H9 (cell line): Measurements from ENCODE around the gene EFTUD2. TPM values are rescaled to one million over a fixed set of nuclear protein-coding genes. Genes with fewer than 3 reads are reported as not detected.

Source experiments
- DNase-seq: peaks from one replicate; pipeline ENCODE4 v3.0.0-alpha.2; 2017
- H2AFZ ChIP-seq: one replicate; pipeline ENCODE4 v1.6.1; 2013; ENCODE audit warnings: mild to moderate bottlenecking, low read length, control low read depth, moderate library complexity
- H2AK5ac ChIP-seq: 2 replicates; pipeline ENCODE4 v1.6.1; 2013; ENCODE audit warnings: low read length, control low read depth, mixed read lengths; ENCODE audit not compliant: insufficient read length
- H2BK120ac ChIP-seq: one replicate; pipeline ENCODE4 v1.6.1; 2013; ENCODE audit warnings: low read depth, mild to moderate bottlenecking, low read length, control low read depth, inconsistent platforms; ENCODE audit not compliant: poor library complexity, severe bottlenecking
- H2BK12ac ChIP-seq: 2 replicates; pipeline ENCODE4 v1.6.1; 2013; ENCODE audit warnings: low read length, control low read depth, mixed read lengths, low read depth; ENCODE audit not compliant: insufficient read length
- H2BK15ac ChIP-seq: 2 replicates; pipeline ENCODE4 v1.6.1; 2013; ENCODE audit warnings: low read depth, low read length, control low read depth
- H2BK20ac ChIP-seq: one replicate; pipeline ENCODE4 v1.6.1; 2013; ENCODE audit warnings: low read depth, mild to moderate bottlenecking, low read length, control low read depth, inconsistent platforms; ENCODE audit not compliant: poor library complexity, severe bottlenecking
- H2BK5ac ChIP-seq: 2 replicates; pipeline ENCODE4 v1.6.1; 2013; ENCODE audit warnings: low read length, control low read depth, mixed read lengths; ENCODE audit not compliant: insufficient read length
- H3K14ac ChIP-seq: 2 replicates; pipeline ENCODE4 v1.6.1; 2013; ENCODE audit warnings: low read length, control low read depth; ENCODE audit not compliant: insufficient read depth
- H3K18ac ChIP-seq: 2 replicates; pipeline ENCODE4 v1.6.1; 2013; ENCODE audit warnings: low read depth, mild to moderate bottlenecking, mixed read lengths, low read length, control low read depth; ENCODE audit not compliant: insufficient read length
- H3K23ac ChIP-seq: 2 replicates; pipeline ENCODE4 v1.6.1; 2013; ENCODE audit warnings: low read length, control low read depth, mixed read lengths, low read depth; ENCODE audit not compliant: insufficient read length
- H3K23me2 ChIP-seq: 2 replicates; pipeline ENCODE4 v1.6.1; 2013; ENCODE audit warnings: low read depth, mild to moderate bottlenecking, mixed read lengths, low read length, control low read depth; ENCODE audit not compliant: insufficient read length, poor library complexity, severe bottlenecking
- H3K27ac ChIP-seq: 2 replicates; pipeline ENCODE4 v1.5.1; 2013; ENCODE audit warnings: low read length, control low read depth, mixed read lengths, low read depth; ENCODE audit not compliant: insufficient read length
- H3K27me3 ChIP-seq: 2 replicates; pipeline ENCODE4 v1.6.1; 2013; ENCODE audit warnings: low read length, control low read depth, inconsistent platforms; ENCODE audit not compliant: insufficient read depth
- H3K4ac ChIP-seq: 2 replicates; pipeline ENCODE4 v1.6.1; 2013; ENCODE audit warnings: low read depth, mild to moderate bottlenecking, control low read depth, inconsistent platforms, low read length, moderate library complexity
- H3K4me1 ChIP-seq: 2 replicates; pipeline ENCODE4 v1.6.1; 2013; ENCODE audit warnings: low read length, control low read depth, inconsistent platforms; ENCODE audit not compliant: insufficient read depth
- H3K4me2 ChIP-seq: 2 replicates; pipeline ENCODE4 v1.6.1; 2013; ENCODE audit warnings: low read length, control low read depth, mixed read lengths; ENCODE audit not compliant: insufficient read length, insufficient read depth
- H3K56ac ChIP-seq: 2 replicates; pipeline ENCODE4 v1.6.1; 2013; ENCODE audit warnings: low read depth, mild to moderate bottlenecking, mixed read lengths, low read length, control low read depth; ENCODE audit not compliant: insufficient read length
- H3K79me1 ChIP-seq: 2 replicates; pipeline ENCODE4 v1.6.1; 2013; ENCODE audit warnings: low read depth, mild to moderate bottlenecking, moderate library complexity, low read length, control low read depth, inconsistent platforms; ENCODE audit not compliant: insufficient read depth, poor library complexity, severe bottlenecking
- H3K79me2 ChIP-seq: 2 replicates; pipeline ENCODE4 v1.6.1; 2013; ENCODE audit warnings: low read length, control low read depth, inconsistent platforms; ENCODE audit not compliant: insufficient read depth
- H3K9ac ChIP-seq: 2 replicates; pipeline ENCODE4 v1.6.1; 2013; ENCODE audit warnings: low read length, control low read depth, mixed read lengths; ENCODE audit not compliant: insufficient read length; ENCODE audit errors: extremely low read depth
- H3K9me3 ChIP-seq: one replicate; pipeline ENCODE4 v1.6.1; 2013; ENCODE audit warnings: low read depth, low read length, inconsistent platforms; ENCODE audit not compliant: control insufficient read depth
- H3T11ph ChIP-seq: one replicate; pipeline ENCODE4 v1.6.1; 2013; ENCODE audit warnings: mild to moderate bottlenecking, low read length, control low read depth, inconsistent platforms
- H4K20me1 ChIP-seq: one replicate; pipeline ENCODE4 v1.6.1; 2013; ENCODE audit not compliant: control insufficient read depth, insufficient read length, insufficient read depth
- H4K5ac ChIP-seq: 2 replicates; pipeline ENCODE4 v1.6.1; 2013; ENCODE audit warnings: low read depth, mild to moderate bottlenecking, mixed read lengths, low read length, control low read depth; ENCODE audit not compliant: insufficient read length
- H4K8ac ChIP-seq: replicated peaks from 2 replicates; pipeline ENCODE4 v1.6.1; 2013; ENCODE audit warnings: low read length, control low read depth, mixed read lengths, low read depth; ENCODE audit not compliant: insufficient read length
- H4K91ac ChIP-seq: 2 replicates; pipeline ENCODE4 v1.6.1; 2013; ENCODE audit warnings: low read depth, mild to moderate bottlenecking, moderate library complexity, mixed read lengths, low read length, control low read depth; ENCODE audit not compliant: insufficient read length
- H3K27ac Mint-ChIP-seq, 3 experiments: 2 replicates in 2 of 3; 3 replicates in 1 of 3; pipeline ENCODE4 v1.8.0; 2020 to 2021; ENCODE audit warnings: mixed read lengths in 3 of 3, mild to moderate bottlenecking in 1 of 3, moderate library complexity in 1 of 3
- H3K27me3 Mint-ChIP-seq: 2 replicates; pipeline ENCODE4 v1.8.0; 2021; ENCODE audit warnings: low read depth, mild to moderate bottlenecking, moderate library complexity, mixed read lengths
- H3K36me3 Mint-ChIP-seq, 3 experiments: 2 replicates in 2 of 3; 3 replicates in 1 of 3; pipeline ENCODE4 v1.8.0; 2020 to 2021; ENCODE audit warnings: low read depth in 3 of 3, mixed read lengths in 3 of 3; ENCODE audit not compliant: insufficient read depth in 1 of 3
- H3K4me1 Mint-ChIP-seq, 2 experiments: 2 replicates each; pipeline ENCODE4 v1.8.0; 2020; ENCODE audit warnings: mixed read lengths in 2 of 2
- H3K4me3 Mint-ChIP-seq, 2 experiments: 2 replicates in 1 of 2; 3 replicates in 1 of 2; pipeline ENCODE4 v1.8.0; 2020 to 2021; ENCODE audit warnings: mild to moderate bottlenecking in 2 of 2, mixed read lengths in 2 of 2, moderate library complexity in 1 of 2
- H3K9me3 Mint-ChIP-seq, 2 experiments: 2 replicates in 1 of 2; 3 replicates in 1 of 2; pipeline ENCODE4 v1.8.0; 2020; ENCODE audit warnings: mild to moderate bottlenecking in 2 of 2, mixed read lengths in 2 of 2, moderate library complexity in 1 of 2
- WGBS: extraction: QIAGEN DNeasy Blood & Tissue Kit; methylation state at CpG from one replicate; pipeline ENCODE4 v1.1.7; 2013; ENCODE audit warnings: missing lambda C conversion rate, low lambda C conversion rate, mixed read lengths; ENCODE audit not compliant: insufficient read length; ENCODE audit errors: extremely low coverage; 5-methylcytosine and 5-hydroxymethylcytosine counted together
- total RNA-seq: library from RNA; stranded (reverse); gene quantifications from 2 replicates; pipeline ENCODE4 v1.2.1, GENCODE V29; 2021
- TF ChIP-seq, protein P1 (sequence below): fragments of 200-600 bp; sonication (generic); conservative IDR thresholded peaks from 3 replicates; pipeline ENCODE4 v1.8.0; 2021; ENCODE audit warnings: antibody characterized with exemption, mild to moderate bottlenecking

The EFTUD2 gene
- total RNA-seq, 1 experiment from 2014 or later, result 150 TPM

DNA sequence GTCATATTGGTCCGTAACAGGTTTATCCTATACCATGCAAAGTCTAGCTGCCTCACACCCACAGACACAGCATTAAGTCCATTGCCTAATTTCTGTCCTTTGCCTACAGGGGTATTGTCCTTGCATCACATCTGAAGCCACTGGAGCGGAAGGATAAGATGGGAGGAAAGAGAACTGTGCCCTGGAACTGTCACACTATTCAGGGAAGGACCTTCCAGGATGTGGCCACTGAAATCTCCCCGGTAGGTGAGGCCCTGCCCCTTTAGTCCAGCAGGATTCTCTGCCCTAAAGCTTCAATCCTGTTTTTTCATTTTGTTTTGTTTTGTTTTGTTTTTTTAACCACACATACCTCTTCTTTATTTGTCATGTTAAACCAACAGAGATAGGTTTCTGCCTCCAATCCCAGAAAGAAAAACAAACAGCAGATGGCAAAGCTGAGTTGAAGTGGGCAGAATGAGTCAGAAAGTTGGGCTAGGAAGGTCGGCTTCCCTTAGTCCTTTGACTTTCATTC is 2.2 kb upstream of the EFTUD2 start:
- H3K23me2 ChIP-seq, result peaks cover 7% of the 10 kb centered on the region
- H3K9ac ChIP-seq, result no peak overlapping the region
- H3K4me1 ChIP-seq, result no peaks in the 10 kb centered on the region; the same call in 1 of the 2 replicates
- no peak overlapping the region for H2BK15ac ChIP-seq
- H3K27ac ChIP-seq, result no peak overlapping the region
- no peak overlapping the region for H3K23ac ChIP-seq
- no CpG with 5 or more reads among the region's 4 CpGs for WGBS
- H3K56ac ChIP-seq, result no peak overlapping the region
- H4K91ac ChIP-seq, result no peak overlapping the region
- no peak overlapping the region for H2BK20ac ChIP-seq
- H2AK5ac ChIP-seq, result no peak overlapping the region
- Mint-ChIP-seq H3K4me3 (no peak overlapping the region), H3K36me3 (no peaks in the 10 kb centered on the region), H3K9me3 (no peaks in the 10 kb centered on the region), H3K4me1 (peaks cover 17 to 25% of the 10 kb centered on the region in 2 experiments), H3K27me3 (peaks cover 2% of the 10 kb centered on the region), H3K27ac (no peak overlapping the region; a peak in 1 of 7 replicates)
- H2AFZ ChIP-seq, result no peak overlapping the region
- no peak for DNase-seq
- no peak overlapping the region for H3K4me2 ChIP-seq
- no peaks in the 10 kb centered on the region for H3K79me1 ChIP-seq
- H3K79me2 ChIP-seq, result peaks cover 9% of the 10 kb centered on the region; the same call in 1 of the 2 replicates
- no peak overlapping the region for H4K8ac ChIP-seq
- H4K5ac ChIP-seq, result no peak overlapping the region
- H4K20me1 ChIP-seq, result no peaks in the 10 kb centered on the region
- H3K18ac ChIP-seq, result no peak overlapping the region
- no peak overlapping the region for H2BK5ac ChIP-seq
- H2BK12ac ChIP-seq, result no peak overlapping the region
- H3K4ac ChIP-seq, result no peak overlapping the region
- H3K9me3 ChIP-seq, result no peaks in the 10 kb centered on the region
- no peak overlapping the region for H2BK120ac ChIP-seq
- H3T11ph ChIP-seq, result no peak overlapping the region
- no peak overlapping the region for H3K14ac ChIP-seq
- TF ChIP-seq, protein P1, sequence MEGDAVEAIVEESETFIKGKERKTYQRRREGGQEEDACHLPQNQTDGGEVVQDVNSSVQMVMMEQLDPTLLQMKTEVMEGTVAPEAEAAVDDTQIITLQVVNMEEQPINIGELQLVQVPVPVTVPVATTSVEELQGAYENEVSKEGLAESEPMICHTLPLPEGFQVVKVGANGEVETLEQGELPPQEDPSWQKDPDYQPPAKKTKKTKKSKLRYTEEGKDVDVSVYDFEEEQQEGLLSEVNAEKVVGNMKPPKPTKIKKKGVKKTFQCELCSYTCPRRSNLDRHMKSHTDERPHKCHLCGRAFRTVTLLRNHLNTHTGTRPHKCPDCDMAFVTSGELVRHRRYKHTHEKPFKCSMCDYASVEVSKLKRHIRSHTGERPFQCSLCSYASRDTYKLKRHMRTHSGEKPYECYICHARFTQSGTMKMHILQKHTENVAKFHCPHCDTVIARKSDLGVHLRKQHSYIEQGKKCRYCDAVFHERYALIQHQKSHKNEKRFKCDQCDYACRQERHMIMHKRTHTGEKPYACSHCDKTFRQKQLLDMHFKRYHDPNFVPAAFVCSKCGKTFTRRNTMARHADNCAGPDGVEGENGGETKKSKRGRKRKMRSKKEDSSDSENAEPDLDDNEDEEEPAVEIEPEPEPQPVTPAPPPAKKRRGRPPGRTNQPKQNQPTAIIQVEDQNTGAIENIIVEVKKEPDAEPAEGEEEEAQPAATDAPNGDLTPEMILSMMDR, result no peak
- no peaks in the 10 kb centered on the region for H3K27me3 ChIP-seq
